IPS-20b (cell line): ENCODE results near the gene UBP1.
"Not testable (repeated sequence)": the region's sequence is repeated elsewhere in the genome, so short reads cannot be mapped to it uniquely, and the experiment has no call there.

Experiments used
- H3K27ac ChIP-seq: one replicate; pipeline ENCODE4 v1.5.1; 2013; ENCODE audit warnings: low read length
- H3K27me3 ChIP-seq: 2 replicates; pipeline ENCODE4 v1.6.1; 2013; ENCODE audit warnings: mild to moderate bottlenecking, low read length, inconsistent platforms; ENCODE audit not compliant: insufficient read depth
- H3K36me3 ChIP-seq: 2 replicates; pipeline ENCODE4 v1.6.1; 2013; ENCODE audit warnings: low read depth, mild to moderate bottlenecking, inconsistent platforms, low read length, moderate library complexity; ENCODE audit not compliant: insufficient read depth
- H3K4me1 ChIP-seq: 2 replicates; pipeline ENCODE4 v1.6.1; 2013; ENCODE audit warnings: mild to moderate bottlenecking, control low read depth, inconsistent platforms, low read length, moderate library complexity; ENCODE audit not compliant: insufficient read depth
- H3K4me3 ChIP-seq: 2 replicates; pipeline ENCODE4 v1.5.1; 2013; ENCODE audit warnings: mild to moderate bottlenecking, low read length, inconsistent platforms
- H3K9ac ChIP-seq: 2 replicates; pipeline ENCODE4 v1.6.1; 2013; ENCODE audit warnings: low read depth, mild to moderate bottlenecking, inconsistent platforms, low read length, moderate library complexity
- H3K9me3 ChIP-seq: 2 replicates; pipeline ENCODE4 v1.6.1; 2013; ENCODE audit warnings: mild to moderate bottlenecking, low read depth, low read length, inconsistent platforms; ENCODE audit not compliant: insufficient read depth

UBP1 gene, protein sequence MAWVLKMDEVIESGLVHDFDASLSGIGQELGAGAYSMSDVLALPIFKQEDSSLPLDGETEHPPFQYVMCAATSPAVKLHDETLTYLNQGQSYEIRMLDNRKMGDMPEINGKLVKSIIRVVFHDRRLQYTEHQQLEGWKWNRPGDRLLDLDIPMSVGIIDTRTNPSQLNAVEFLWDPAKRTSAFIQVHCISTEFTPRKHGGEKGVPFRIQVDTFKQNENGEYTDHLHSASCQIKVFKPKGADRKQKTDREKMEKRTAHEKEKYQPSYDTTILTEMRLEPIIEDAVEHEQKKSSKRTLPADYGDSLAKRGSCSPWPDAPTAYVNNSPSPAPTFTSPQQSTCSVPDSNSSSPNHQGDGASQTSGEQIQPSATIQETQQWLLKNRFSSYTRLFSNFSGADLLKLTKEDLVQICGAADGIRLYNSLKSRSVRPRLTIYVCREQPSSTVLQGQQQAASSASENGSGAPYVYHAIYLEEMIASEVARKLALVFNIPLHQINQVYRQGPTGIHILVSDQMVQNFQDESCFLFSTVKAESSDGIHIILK

DNA sequence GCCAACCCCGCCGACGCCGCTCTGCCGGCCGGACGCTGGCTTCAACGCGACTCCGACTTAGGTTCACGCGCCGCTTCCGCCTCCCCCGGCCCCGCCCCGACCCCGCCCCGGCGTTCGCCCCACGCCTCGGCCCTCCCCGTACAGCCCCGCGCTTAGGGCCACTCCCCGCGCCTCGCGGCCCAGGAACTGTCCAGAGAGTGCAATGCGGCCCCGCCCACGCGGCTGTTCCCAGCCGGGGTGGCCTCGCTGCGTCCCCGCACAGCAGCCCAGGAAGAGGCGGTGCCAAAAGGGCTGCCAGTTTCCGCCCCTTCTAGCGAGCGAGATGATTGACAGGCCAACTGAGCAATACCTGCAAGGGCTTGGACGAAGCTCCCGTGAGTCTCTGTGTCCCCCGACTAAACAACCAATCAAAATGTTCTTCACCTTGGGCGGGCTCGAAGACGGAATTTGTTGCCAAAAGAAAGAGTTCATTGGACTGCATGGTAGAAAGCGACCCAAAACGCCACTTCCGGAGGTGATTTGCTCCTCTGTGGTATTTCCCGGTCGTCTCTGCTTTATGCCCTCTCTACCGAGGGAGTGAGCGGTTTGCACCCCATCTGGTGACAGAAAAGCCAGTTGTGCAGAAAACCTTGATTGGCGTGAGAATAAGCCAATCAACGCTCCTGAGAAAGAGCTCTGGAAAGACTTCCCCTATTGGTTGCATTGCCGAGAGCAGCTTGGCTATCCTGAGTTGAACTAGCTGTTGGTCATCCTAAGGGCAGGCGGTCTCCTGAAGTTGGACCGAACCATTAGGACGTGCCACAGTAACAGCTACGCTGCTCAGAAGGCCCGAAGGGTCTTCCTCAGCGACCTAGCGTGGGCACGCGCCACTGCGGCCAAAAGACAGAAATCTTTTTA lies at the start of gene UBP1:
Gene UBP1 (minus strand): TSS at position 78 of the 897 bp plus-strand sequence. CDS start 557 bp downstream, outside the sequence.
- Histone ChIP-seq H3K4me1 (peaks cover 10% of the 10 kb centered on the region; the same call in 1 of the 2 replicates), H3K27me3 (no peaks in the 10 kb centered on the region), H3K36me3 (no peaks in the 10 kb centered on the region), H3K9ac (peak within 1 kb of the TSS; percentile 83), H3K27ac (peak within 1 kb of the TSS; percentile 42), H3K4me3 (peak within 1 kb of the TSS; percentile 85), H3K9me3 (no peaks in the 10 kb centered on the region)

DNA sequence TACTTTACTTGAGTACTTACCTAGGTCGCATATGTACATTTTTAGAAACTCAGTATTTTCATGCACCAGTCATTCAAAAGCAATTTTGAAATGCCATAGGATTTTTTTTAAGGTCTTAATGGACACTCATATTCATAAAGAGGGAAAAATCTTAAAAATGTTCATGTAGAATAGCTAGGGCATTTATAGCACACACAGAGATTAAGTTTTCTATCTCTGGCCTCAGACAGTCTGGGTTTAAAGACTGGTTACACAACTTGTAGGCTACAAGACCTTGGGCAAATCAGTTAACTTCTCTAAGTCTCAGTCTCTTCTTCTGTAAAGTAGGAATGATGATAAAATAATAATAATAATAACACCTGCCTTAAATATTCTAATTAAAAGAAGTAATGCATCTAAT lies 48.5 kb upstream of the UBP1 start:
- H3K4me3 ChIP-seq = no peak overlapping the region
- no peaks in the 10 kb centered on the region for H3K4me1 ChIP-seq
- H3K36me3 ChIP-seq = no peaks in the 10 kb centered on the region
- no peaks in the 10 kb centered on the region for H3K9me3 ChIP-seq
- no peak overlapping the region for H3K27ac ChIP-seq
- no peak overlapping the region for H3K9ac ChIP-seq
- H3K27me3 ChIP-seq = no peaks in the 10 kb centered on the region

DNA sequence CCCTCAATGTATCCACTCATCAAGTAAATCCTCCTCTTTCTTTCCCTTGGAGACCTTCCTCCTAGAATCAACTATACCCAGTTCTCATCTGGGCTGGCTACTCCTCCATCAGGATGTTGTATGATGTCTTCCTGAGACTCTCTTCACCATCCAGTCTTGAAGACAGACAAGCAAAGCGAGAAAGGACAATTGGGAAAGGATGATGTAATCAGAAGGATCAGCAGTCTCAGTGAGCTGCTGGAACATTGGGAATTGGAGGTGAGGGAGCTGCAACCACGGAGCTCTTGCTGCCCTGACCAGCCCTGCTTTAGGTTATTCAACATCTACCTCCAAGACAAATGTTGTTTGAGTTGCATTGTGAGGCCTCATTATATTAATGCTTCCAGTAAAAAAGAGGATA lies 48.0 kb upstream of the UBP1 start:
- H3K9me3 ChIP-seq = no peaks in the 10 kb centered on the region

DNA sequence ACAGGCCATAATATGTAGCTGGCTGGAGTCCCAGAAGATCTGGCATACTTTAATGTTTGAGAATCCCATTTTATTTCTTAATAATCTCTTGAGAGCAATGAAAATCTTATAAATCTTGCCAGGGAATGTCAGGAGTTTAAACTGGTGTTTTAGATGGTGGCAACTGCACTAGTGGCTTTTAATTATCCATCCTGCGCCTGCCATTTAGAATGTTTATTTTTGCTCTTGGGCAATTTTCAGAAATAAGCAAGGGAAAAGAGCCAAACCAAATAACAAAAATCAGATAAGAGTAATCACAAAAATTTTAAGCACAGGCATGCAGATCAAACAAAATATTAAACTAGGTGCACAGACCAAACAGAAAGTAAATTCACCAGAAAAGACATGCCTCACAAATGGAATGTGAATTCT lies 41.9 kb upstream of the UBP1 start:
- Histone ChIP-seq H3K9ac (no peak overlapping the region), H3K27me3 (no peaks in the 10 kb centered on the region), H3K36me3 (no peaks in the 10 kb centered on the region), H3K9me3 (peaks cover 36% of the 10 kb centered on the region), H3K4me1 (no peaks in the 10 kb centered on the region), H3K4me3 (no peak overlapping the region), H3K27ac (no peak overlapping the region)

More for the DNA sequence above, 48.0 kb upstream of the UBP1 start:
- H3K36me3 ChIP-seq = no peaks in the 10 kb centered on the region
- H3K27ac ChIP-seq = no peak overlapping the region
- no peaks in the 10 kb centered on the region for H3K27me3 ChIP-seq
- H3K4me1 ChIP-seq = no peaks in the 10 kb centered on the region
- no peak overlapping the region for H3K4me3 ChIP-seq
- no peak overlapping the region for H3K9ac ChIP-seq

DNA sequence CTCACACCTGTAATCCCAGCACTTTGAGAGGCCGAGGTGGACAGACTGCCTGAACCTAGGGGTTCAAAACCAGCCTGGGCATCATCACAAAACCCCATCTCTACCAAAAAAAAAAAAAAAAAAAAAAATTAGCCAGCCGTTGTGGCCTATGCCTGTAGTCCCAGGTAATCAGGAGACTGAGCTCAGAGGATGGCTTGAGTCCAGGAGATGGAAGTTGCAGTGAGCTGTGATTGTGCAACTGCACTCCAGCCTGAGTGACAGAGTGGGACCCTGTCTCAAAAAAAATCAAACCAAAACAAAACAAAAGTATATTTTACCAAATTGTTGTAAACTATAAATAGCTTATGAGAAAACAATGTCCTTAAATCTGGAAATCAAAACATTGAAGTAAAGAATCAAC lies 34.7 kb upstream of the UBP1 start:
- Histone ChIP-seq H3K9me3 (peaks cover 12% of the 10 kb centered on the region), H3K27me3 (no peaks in the 10 kb centered on the region), H3K4me1 (no peaks in the 10 kb centered on the region), H3K9ac (no peak overlapping the region), H3K4me3 (no peak overlapping the region), H3K27ac (no peak overlapping the region), H3K36me3 (no peaks in the 10 kb centered on the region)

DNA sequence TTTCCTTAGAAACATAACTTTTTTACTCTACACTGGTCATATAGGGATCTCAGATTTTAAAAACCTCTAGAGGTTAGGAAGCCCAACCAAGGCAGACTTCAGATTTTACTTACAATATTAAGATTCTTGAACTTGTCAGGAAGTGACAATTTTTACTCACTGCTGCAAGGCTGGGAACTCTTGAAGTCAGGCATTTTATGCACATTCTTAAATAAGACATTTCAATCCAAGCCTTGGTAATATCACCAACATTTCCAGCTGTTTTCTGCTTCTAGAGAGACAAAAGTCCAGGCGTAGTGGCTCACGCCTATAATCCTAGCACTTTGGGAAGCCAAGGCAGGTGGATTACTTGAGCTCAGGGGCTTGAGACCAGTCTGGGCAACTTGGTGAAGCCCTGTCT lies 33.6 kb upstream of the UBP1 start:
- Histone ChIP-seq H3K4me1 (no peaks in the 10 kb centered on the region), H3K4me3 (no peak overlapping the region), H3K27ac (no peak overlapping the region), H3K9me3 (peaks cover under 1% of the 10 kb centered on the region), H3K27me3 (no peaks in the 10 kb centered on the region), H3K36me3 (no peaks in the 10 kb centered on the region), H3K9ac (no peak overlapping the region)

DNA sequence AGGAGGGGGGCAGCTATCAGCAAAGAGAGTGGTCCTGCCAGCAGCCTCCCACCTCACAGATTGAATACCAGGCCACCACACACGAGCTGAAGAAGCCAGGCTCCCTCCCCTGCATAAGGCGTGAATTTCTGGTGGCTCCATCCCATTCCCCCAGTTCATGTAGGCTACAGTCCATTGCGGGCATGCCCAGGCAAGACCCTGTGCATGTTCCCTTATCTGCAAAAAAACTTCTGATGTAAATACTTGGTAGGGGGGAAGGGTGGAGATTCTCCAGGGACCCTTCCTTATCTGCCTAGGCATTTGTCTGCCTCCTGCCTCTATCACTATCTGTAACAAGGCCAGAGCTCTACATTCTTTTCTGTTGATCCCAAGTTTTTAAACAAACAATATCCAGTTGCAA lies 27.6 kb upstream of the UBP1 start:
- Histone ChIP-seq H3K27ac (no peak overlapping the region), H3K4me3 (no peak overlapping the region), H3K9me3 (peaks cover 20% of the 10 kb centered on the region), H3K4me1 (no peaks in the 10 kb centered on the region), H3K27me3 (no peaks in the 10 kb centered on the region), H3K36me3 (no peaks in the 10 kb centered on the region), H3K9ac (no peak overlapping the region)

DNA sequence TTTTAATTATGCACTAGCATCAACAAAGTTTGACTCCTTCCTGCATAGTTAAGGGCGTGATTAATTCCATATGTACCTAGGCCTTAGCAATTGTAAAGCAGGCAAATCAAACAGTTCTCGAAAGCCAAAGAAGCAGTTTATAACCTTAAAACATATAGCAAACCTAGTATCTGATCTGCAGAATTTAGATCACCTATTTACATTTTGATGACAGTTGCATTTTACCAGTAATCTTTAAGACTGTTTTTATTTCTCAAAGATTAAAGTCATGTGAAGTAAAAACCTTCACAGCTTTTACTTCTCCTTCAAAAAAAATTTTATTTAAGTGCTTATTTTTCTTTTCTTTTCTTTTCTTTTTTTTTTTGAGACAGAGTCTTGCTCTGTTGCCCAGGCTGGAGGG lies 20.9 kb upstream of the UBP1 start:
- H3K4me1 ChIP-seq = no peaks in the 10 kb centered on the region
- peaks cover 23% of the 10 kb centered on the region for H3K9me3 ChIP-seq
- H3K36me3 ChIP-seq = no peaks in the 10 kb centered on the region
- H3K4me3 ChIP-seq = no peak overlapping the region
- no peak overlapping the region for H3K9ac ChIP-seq
- no peaks in the 10 kb centered on the region for H3K27me3 ChIP-seq
- no peak overlapping the region for H3K27ac ChIP-seq

DNA sequence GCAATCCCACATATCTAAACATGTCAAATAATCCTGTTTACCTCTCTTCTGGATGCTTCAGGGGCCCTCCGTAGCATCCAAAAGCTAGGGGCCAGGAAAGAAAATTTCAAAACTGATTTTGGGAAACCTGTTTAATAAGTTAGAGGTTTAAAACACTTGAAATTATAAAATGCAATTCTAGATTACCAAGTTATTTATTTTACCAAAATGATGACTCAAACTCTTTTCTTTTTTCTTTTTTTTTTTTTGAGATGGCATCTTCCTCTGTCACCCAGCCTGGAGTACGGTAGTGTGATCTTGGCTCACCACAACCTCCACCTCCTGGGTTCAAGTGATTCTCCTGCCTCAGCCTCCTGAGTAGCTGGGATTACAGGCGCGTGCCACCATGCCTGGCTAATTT lies 19.4 kb upstream of the UBP1 start:
- not testable (repeated sequence) for H3K27ac ChIP-seq, H3K4me3 ChIP-seq, H3K4me1 ChIP-seq, H3K27me3 ChIP-seq, H3K36me3 ChIP-seq, H3K9ac ChIP-seq
- peaks cover 23% of the 10 kb centered on the region for H3K9me3 ChIP-seq

DNA sequence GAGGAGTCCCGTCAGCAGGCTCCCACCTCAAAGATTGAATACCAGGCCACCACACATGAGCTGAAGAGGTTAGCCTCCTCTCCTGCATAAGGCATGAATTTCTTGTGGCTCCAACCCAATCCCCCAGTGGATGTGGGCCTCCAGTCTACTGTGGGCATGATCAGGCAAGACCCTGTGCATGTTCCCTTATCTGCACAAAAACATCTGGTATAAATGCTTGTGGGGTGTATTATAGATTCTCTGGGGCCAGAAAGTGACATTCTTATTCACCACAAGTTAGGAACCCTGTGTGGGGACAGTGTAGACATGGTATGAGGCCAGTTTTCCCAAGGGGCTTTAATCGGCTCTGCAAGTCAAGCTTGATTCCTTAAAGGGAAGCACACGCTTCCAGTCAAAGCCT lies 18.2 kb upstream of the UBP1 start:
- Histone ChIP-seq H3K4me3 (no peak overlapping the region), H3K27me3 (no peaks in the 10 kb centered on the region), H3K36me3 (0 out of 2 replicates have a peak, but pooled peaks cover 7% of the 10 kb centered on the region), H3K27ac (no peak overlapping the region), H3K4me1 (no peaks in the 10 kb centered on the region), H3K9me3 (peaks cover 23% of the 10 kb centered on the region), H3K9ac (no peak overlapping the region)

DNA sequence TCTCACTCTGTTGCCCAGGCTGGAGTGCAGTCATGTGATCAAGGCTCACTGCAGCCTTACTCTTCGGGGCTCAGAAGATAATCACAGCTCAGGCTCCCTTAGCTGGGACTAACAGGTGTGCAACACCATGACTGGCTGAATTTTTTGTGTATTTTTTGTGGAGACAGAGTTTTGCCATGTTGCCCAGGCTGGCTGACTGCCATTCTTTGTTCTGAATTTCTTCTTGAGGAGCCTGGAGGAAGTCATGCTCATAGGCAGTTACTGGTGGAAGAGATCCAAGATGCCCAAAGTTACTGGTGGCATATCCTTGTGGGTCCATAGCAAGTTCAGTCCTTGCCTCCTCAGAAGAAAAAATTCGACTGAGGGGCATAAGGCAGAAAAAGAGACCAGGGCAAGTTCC lies 16.6 kb upstream of the UBP1 start:
- no peaks in the 10 kb centered on the region for H3K27me3 ChIP-seq
- H3K9ac ChIP-seq = no peak overlapping the region
- no peak overlapping the region for H3K4me3 ChIP-seq
- H3K9me3 ChIP-seq = peaks cover 23% of the 10 kb centered on the region
- H3K36me3 ChIP-seq = 0 out of 2 replicates have a peak, but pooled peaks cover 7% of the 10 kb centered on the region
- H3K27ac ChIP-seq = no peak overlapping the region
- H3K4me1 ChIP-seq = no peaks in the 10 kb centered on the region
